A673 (cell line): ENCODE results near the gene THSD4. TPM values are rescaled to one million over a fixed set of nuclear protein-coding genes. Genes with fewer than 3 reads are reported as not detected.

Experiments used
- BruUV-seq: library from RNA; stranded (reverse); fragments of 400-500 nt; replicated peaks from 2 replicates; lab custom pipeline; 2021; lab: Mats Ljungman, UMichigan
- CTCF ChIA-PET: fragments of 300-600 bp; sonication (Branson Sonifier 250); formaldehyde crosslinking; loops from one replicate; lab custom pipeline; 2022; ENCODE audit warnings: antibody characterized with exemption; lab: Charles Lee
- POLR2A ChIA-PET: fragments of 300-600 bp; sonication (Branson Sonifier 250); formaldehyde crosslinking; loops from one replicate; lab custom pipeline; 2022; ENCODE audit warnings: antibody characterized with exemption; ENCODE audit not compliant: low non-redundant PET; lab: Charles Lee
- DNase-seq: peaks from one replicate; pipeline ENCODE4 v3.0.0-alpha.2; 2015; ENCODE audit warnings: low spot score
- H3K27ac ChIP-seq: fragments of 200-600 bp; sonication (generic); 2 replicates; pipeline ENCODE4 v1.5.1; 2016; ENCODE audit warnings: mixed run types, low read depth, mild to moderate bottlenecking, mixed read lengths, antibody characterized with exemption, low read length; ENCODE audit not compliant: poor library complexity, severe bottlenecking
- H3K27me3 ChIP-seq: fragments of 200-600 bp; sonication (generic); replicated peaks from 2 replicates; pipeline ENCODE4 v1.6.1; 2017; ENCODE audit warnings: mixed run types, low read depth, mild to moderate bottlenecking, mixed read lengths, antibody characterized with exemption, low read length; ENCODE audit not compliant: insufficient read depth, poor library complexity
- H3K36me3 ChIP-seq: fragments of 200-600 bp; sonication (generic); 2 replicates; pipeline ENCODE4 v1.6.1; 2016; ENCODE audit warnings: mixed run types, mild to moderate bottlenecking, mixed read lengths, antibody characterized with exemption, low read length; ENCODE audit not compliant: insufficient read depth, poor library complexity, severe bottlenecking
- H3K4me1 ChIP-seq: fragments of 200-600 bp; sonication (generic); 2 replicates; pipeline ENCODE4 v1.6.1; 2017; ENCODE audit warnings: mixed run types, mild to moderate bottlenecking, mixed read lengths, antibody characterized with exemption, low read length; ENCODE audit not compliant: insufficient read depth, poor library complexity, severe bottlenecking
- H3K4me3 ChIP-seq: fragments of 200-600 bp; sonication (generic); 2 replicates; pipeline ENCODE4 v1.5.1; 2016; ENCODE audit warnings: low read depth, mixed run types, mild to moderate bottlenecking, mixed read lengths, low read length; ENCODE audit not compliant: poor library complexity, severe bottlenecking
- H3K9me3 ChIP-seq: fragments of 200-600 bp; sonication (generic); 2 replicates; pipeline ENCODE4 v1.6.1; 2016; ENCODE audit warnings: mixed run types, low read depth, mild to moderate bottlenecking, mixed read lengths, antibody characterized with exemption, low read length; ENCODE audit not compliant: poor library complexity, severe bottlenecking
- CTCF ChIP-seq: fragments of 300-800, 200-600 bp; sonication (generic); conservative IDR thresholded peaks from 2 replicates; pipeline ENCODE4 v1.5.1; 2017; ENCODE audit warnings: low read depth, mild to moderate bottlenecking, antibody characterized with exemption, low read length, moderate library complexity, mixed read lengths
- EZH2 ChIP-seq: fragments of 200-600 bp; sonication (generic); IDR thresholded peaks from 2 replicates; pipeline ENCODE4 v1.6.1; 2017; ENCODE audit warnings: borderline replicate concordance, low read depth, mild to moderate bottlenecking, mixed read lengths, antibody characterized with exemption, low read length; ENCODE audit not compliant: poor library complexity, severe bottlenecking
- intact Hi-C: fragments of 100-400 bp; cut with micrococcal nuclease; formaldehyde crosslinking; loops from one replicate; pipeline ENCODE4 v1.10.0; 2022; ENCODE audit not compliant: unreplicated experiment
- total RNA-seq: library from RNA; stranded (reverse); gene quantifications from 2 replicates; pipeline ENCODE4 v1.2.3, GENCODE V29; 2021

Gene THSD4
- total RNA-seq, 1 experiment from 2014 or later, result 2.4 TPM

DNA sequence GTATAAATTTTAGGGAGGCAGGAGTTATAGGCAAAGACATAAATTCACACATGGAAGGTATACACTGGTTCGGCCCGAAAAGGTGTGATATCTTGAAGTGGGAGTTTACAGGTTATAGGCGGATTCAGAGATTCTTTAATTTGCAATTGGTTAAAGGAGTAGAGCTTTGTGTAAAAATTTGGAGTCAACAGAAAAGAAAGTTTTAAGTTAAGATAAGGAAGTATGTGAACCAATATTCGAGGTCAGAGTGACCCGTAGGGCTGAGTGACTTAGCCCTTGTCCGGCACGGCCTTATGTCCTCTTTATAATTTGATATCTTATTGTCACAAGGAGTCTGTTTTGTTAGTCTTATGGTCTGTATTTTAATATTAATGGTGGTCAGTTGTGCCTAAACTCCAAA, 10.6 kb upstream of the THSD4 start:
- CTCF ChIA-PET, result no interaction called here
- H3K4me3 ChIP-seq, result no peak overlapping the region
- no peaks in the 10 kb centered on the region for H3K27me3 ChIP-seq
- H3K9me3 ChIP-seq, result no peaks in the 10 kb centered on the region
- TF ChIP-seq EZH2, result no peak
- TF ChIP-seq CTCF, result no peak
- BruUV-seq, result no TSS peak
- DNase-seq, result no peak
- no peak overlapping the region for H3K27ac ChIP-seq
- intact Hi-C loops, result loop anchor here (10.0 kb wide), 2 partner anchors 130 to 210 kb away; partner anchors contain the start of genes LRRC49 and THAP10
- POLR2A ChIA-PET, result no interaction called here
- no peaks in the 10 kb centered on the region for H3K36me3 ChIP-seq
- no peaks in the 10 kb centered on the region for H3K4me1 ChIP-seq

- ChIA-PET POLR2A (interaction anchor here (0.6 kb wide), 1 partner anchor 114 kb away, joined by 3 read pairs; no protein-coding TSS in a partner anchor), CTCF (no interaction called here)
- intact Hi-C loops, result loop anchor here (10.0 kb wide), 2 partner anchors 131 to 211 kb away; partner anchors contain the start of genes LRRC49 and THAP10
- no peak for DNase-seq
- Histone ChIP-seq H3K4me3 (no peak overlapping the region), H3K27me3 (no peaks in the 10 kb centered on the region), H3K36me3 (no peaks in the 10 kb centered on the region), H3K4me1 (no peaks in the 10 kb centered on the region), H3K9me3 (no peaks in the 10 kb centered on the region), H3K27ac (no peak overlapping the region)
- BruUV-seq, result no TSS peak
- TF ChIP-seq EZH2 (no peak), CTCF (no peak)
Observed at GRCh38 chr15:71105444-71105843, 9.8 kb upstream of the THSD4 start.

GRCh38 chr15:71106802-71107500, 8.3 kb upstream of the THSD4 start:
- no TSS peak for BruUV-seq
- H3K27ac ChIP-seq, result no peak overlapping the region
- CTCF ChIA-PET, result no interaction called here
- TF ChIP-seq EZH2 (no peak), CTCF (no peak)
- H3K4me1 ChIP-seq, result no peaks in the 10 kb centered on the region
- no peak for DNase-seq
- H3K36me3 ChIP-seq, result no peaks in the 10 kb centered on the region
- H3K9me3 ChIP-seq, result no peaks in the 10 kb centered on the region
- no peak overlapping the region for H3K4me3 ChIP-seq
- H3K27me3 ChIP-seq, result no peaks in the 10 kb centered on the region
- POLR2A ChIA-PET, result no interaction called here
- intact Hi-C loops, result loop anchor here (10.0 kb wide), 2 partner anchors 132 to 212 kb away; partner anchors contain the start of genes LRRC49 and THAP10
